HepG2 (cell line): ENCODE results near the gene IFT22. TPM values are rescaled to one million over a fixed set of nuclear protein-coding genes. Genes with fewer than 3 reads are reported as not detected.
A peak's percentile ranks its signal among the peaks of the same experiment; 100 is the strongest.

Source experiments
- ARID3A ChIP-seq: IDR thresholded peaks from 2 replicates; pipeline ENCODE4 v1.6.1; 2012; ENCODE audit warnings: low read depth, low read length, improper control_type of control experiment
- ESRRA ChIP-seq: sonication (generic); formaldehyde crosslinking; IDR thresholded peaks from 2 replicates; pipeline ENCODE4 v1.5.1; 2020; ENCODE audit warnings: mild to moderate bottlenecking, low read depth, missing genetic modification reagents
- HDAC1 ChIP-seq: sonication (generic); formaldehyde crosslinking; IDR thresholded peaks from 2 replicates; pipeline ENCODE4 v1.5.1; 2020; ENCODE audit warnings: mild to moderate bottlenecking, missing genetic modification reagents
- KDM2A ChIP-seq: sonication (generic); formaldehyde crosslinking; IDR thresholded peaks from 2 replicates; pipeline ENCODE4 v1.4.0; 2020; ENCODE audit warnings: low read depth, missing genetic modification reagents, borderline replicate concordance
- MED13 ChIP-seq: sonication (generic); formaldehyde crosslinking; IDR thresholded peaks from 2 replicates; pipeline ENCODE4 v1.5.0; 2020; ENCODE audit warnings: missing genetic modification reagents
- MXD4 ChIP-seq: IDR thresholded peaks from 2 replicates; pipeline ENCODE4 v1.6.1; 2016; ENCODE audit warnings: mild to moderate bottlenecking, missing biosample characterization, missing genetic modification reagents
- NONO ChIP-seq, 2 experiments: fragments of 450-650 bp in 1 of 2; sonication (generic) in 1 of 2; formaldehyde crosslinking in 1 of 2; IDR thresholded peaks in 1 of 2; conservative IDR thresholded peaks in 1 of 2; 2 replicates each; pipeline versions ENCODE4 v1.6.1 to v1.8.0; 2017 to 2022; ENCODE audit warnings: mild to moderate bottlenecking in 1 of 2, missing genetic modification reagents in 1 of 2, moderate library complexity in 1 of 2
- NPAS2 ChIP-seq: sonication (generic); formaldehyde crosslinking; IDR thresholded peaks from 2 replicates; pipeline ENCODE4 v1.8.0; 2022; ENCODE audit warnings: mild to moderate bottlenecking, missing genetic modification reagents, borderline replicate concordance
- PHF8 ChIP-seq: sonication (generic); formaldehyde crosslinking; IDR thresholded peaks from 2 replicates; pipeline ENCODE4 v1.5.0; 2020; ENCODE audit warnings: missing genetic modification reagents
- RFXAP ChIP-seq: sonication (generic); formaldehyde crosslinking; IDR thresholded peaks from 2 replicates; pipeline ENCODE4 v1.4.0; 2020; ENCODE audit warnings: missing genetic modification reagents, borderline replicate concordance
- SATB2 ChIP-seq: sonication (generic); formaldehyde crosslinking; IDR thresholded peaks from 2 replicates; pipeline ENCODE4 v1.5.0; 2020; ENCODE audit warnings: missing genetic modification reagents
- SPEN ChIP-seq: sonication (generic); formaldehyde crosslinking; IDR thresholded peaks from 2 replicates; pipeline ENCODE4 v1.5.1; 2020; ENCODE audit warnings: low read depth, mild to moderate bottlenecking, missing genetic modification reagents
- TAF15 ChIP-seq: fragments of 200-400 bp; formaldehyde crosslinking; IDR thresholded peaks from one replicate; pipeline ENCODE4 v1.6.1; 2018; ENCODE audit warnings: mild to moderate bottlenecking, low read depth, low read length; ENCODE audit not compliant: poor library complexity, severe bottlenecking
- TBX2 ChIP-seq: sonication (generic); formaldehyde crosslinking; IDR thresholded peaks from 2 replicates; pipeline ENCODE4 v1.5.0; 2020; ENCODE audit warnings: missing genetic modification reagents, mild to moderate bottlenecking, borderline replicate concordance
- YEATS4 ChIP-seq: sonication (generic); formaldehyde crosslinking; IDR thresholded peaks from 2 replicates; pipeline ENCODE4 v1.4.0; 2020; ENCODE audit warnings: missing genetic modification reagents, borderline replicate concordance
- ZMAT3 ChIP-seq: sonication (generic); formaldehyde crosslinking; conservative IDR thresholded peaks from 2 replicates; pipeline ENCODE4 v1.7.0; 2021; ENCODE audit warnings: missing genetic modification reagents
- ZNF281 ChIP-seq: sonication (generic); formaldehyde crosslinking; IDR thresholded peaks from 2 replicates; pipeline ENCODE4 v1.4.0; 2020; ENCODE audit warnings: missing genetic modification reagents, borderline replicate concordance
- ZNF484 ChIP-seq: sonication (generic); formaldehyde crosslinking; IDR thresholded peaks from 2 replicates; pipeline ENCODE4 v1.5.1; 2020; ENCODE audit warnings: mild to moderate bottlenecking, low read depth, missing genetic modification reagents, borderline replicate concordance
- ZNF572 ChIP-seq: sonication (generic); formaldehyde crosslinking; IDR thresholded peaks from 2 replicates; pipeline ENCODE4 v1.5.1; 2020; ENCODE audit warnings: mild to moderate bottlenecking, missing genetic modification reagents
- ZNF672 ChIP-seq: sonication (generic); formaldehyde crosslinking; IDR thresholded peaks from 2 replicates; pipeline ENCODE4 v1.8.1; 2022; ENCODE audit warnings: missing genetic modification reagents
- ZNF724P ChIP-seq: sonication (generic); formaldehyde crosslinking; IDR thresholded peaks from 2 replicates; pipeline ENCODE4 v1.8.0; 2022; ENCODE audit warnings: missing genetic modification reagents, borderline replicate concordance
- ZNF747 ChIP-seq: sonication (generic); formaldehyde crosslinking; IDR thresholded peaks from 2 replicates; pipeline ENCODE4 v1.8.1; 2023; ENCODE audit warnings: missing genetic modification reagents, mild to moderate bottlenecking, borderline replicate concordance
- ZNF761 ChIP-seq: sonication (generic); formaldehyde crosslinking; conservative IDR thresholded peaks from 2 replicates; pipeline ENCODE4 v1.4.0; 2020; ENCODE audit warnings: mild to moderate bottlenecking, missing genetic modification reagents
- ZNF777 ChIP-seq: sonication (generic); formaldehyde crosslinking; IDR thresholded peaks from 2 replicates; pipeline ENCODE4 v1.4.0; 2020; ENCODE audit warnings: missing genetic modification reagents
- ZNF816 ChIP-seq: sonication (generic); formaldehyde crosslinking; IDR thresholded peaks from 2 replicates; pipeline ENCODE4 v1.8.0; 2022; ENCODE audit warnings: missing genetic modification reagents, mild to moderate bottlenecking, borderline replicate concordance
- polyA plus RNA-seq, 8 experiments: library from polyadenylated mRNA; depleted of rRNA in 3 of 8; stranded (reverse) in 7 of 8; unstranded in 1 of 8; fragments of >200 nt; fragmentation: Illumina TruSeq in 4 of 8; extraction: Trizol in 4 of 8; gene quantifications; 2 replicates each; pipeline versions ENCODE4 v1.2.1 to v1.2.3, GENCODE V29; 2011 to 2016; ENCODE audit warnings: low read depth in 4 of 8, missing spikeins in 1 of 8, mixed read lengths in 1 of 8; ENCODE audit not compliant: insufficient read depth in 1 of 8
- total RNA-seq, 5 experiments: library from RNA; depleted of rRNA; stranded (reverse); fragments of >200 nt; fragmentation: Illumina TruSeq; extraction: Trizol; gene quantifications; 2 replicates each; pipeline ENCODE4 v1.2.3, GENCODE V29; 2016; ENCODE audit warnings: low read depth in 1 of 5

IFT22 gene
- total and polyA plus RNA-seq, 2 of the 13 experiments (the other 11 are each of a cell fraction or from before 2014, with no cell fraction given) = 8.9 to 14.5 TPM

- TF ChIP-seq ZNF281 (CRISPR knock-in tag) (0 out of 2 replicates have a peak, but pooled peaks have one; percentile 17), KDM2A (no peak; the same call in 1 of the 2 replicates), ZNF816 (CRISPR knock-in tag) (no peak), ZNF724P (peak; percentile 50; the same call in 1 of the 2 replicates), RFXAP (0 out of 2 replicates have a peak, but pooled peaks have one; percentile 17), NPAS2 (no peak), ZNF777 (CRISPR knock-in tag) (peak; percentile 64), NONO (IDR thresholded peaks at IDR 0.05) (no peak), NONO (CRISPR knock-in tag; conservative IDR thresholded peaks at IDR 0.05) (no peak), PHF8 (CRISPR knock-in tag) (peak; percentile 52), ARID3A (no peak), SATB2 (CRISPR knock-in tag) (no peak), MXD4 (CRISPR knock-in tag) (0 out of 2 replicates have a peak, but pooled peaks have one; percentile 39), ZNF572 (CRISPR knock-in tag) (no peak), ZNF484 (CRISPR knock-in tag) (0 out of 2 replicates have a peak, but pooled peaks have one; percentile 34), ZMAT3 (CRISPR knock-in tag) (peak; percentile 65), ZNF747 (0 out of 2 replicates have a peak, but pooled peaks have one; percentile 12), MED13 (0 out of 2 replicates have a peak, but pooled peaks have one; percentile 39), ZNF672 (CRISPR knock-in tag) (no peak), TBX2 (CRISPR knock-in tag) (0 out of 2 replicates have a peak, but pooled peaks have one; percentile 49), TAF15 (no peak), ESRRA (CRISPR knock-in tag) (0 out of 2 replicates have a peak, but pooled peaks have one; percentile 31), SPEN (0 out of 2 replicates have a peak, but pooled peaks have one; percentile 20), HDAC1 (peak; percentile 22; the same call in 1 of the 2 replicates), ZNF761 (CRISPR knock-in tag) (peak; percentile 54; the same call in 1 of the 2 replicates), YEATS4 (peak; percentile 22; the same call in 1 of the 2 replicates)
Observed at GRCh38 chr7:101308245-101309085, 13.1 kb downstream of the IFT22 start (continued).
